GM12878 (cell line): Measurements from ENCODE around the gene PRUNE2. TPM values are rescaled to one million over a fixed set of nuclear protein-coding genes. Genes with fewer than 3 reads are reported as not detected.

Source experiments
- ATAC-seq: fragments of 200-7000 bp; cut with Tn5 transposase; 3 replicates; pipeline ENCODE4 v1.9.1; 2020; ENCODE audit warnings: mild to moderate bottlenecking, moderate library complexity
- BruUV-seq: library from RNA; stranded (reverse); fragments of 400-500 nt; replicated peaks from 2 replicates; lab custom pipeline; 2021; lab: Mats Ljungman, UMichigan
- CTCF ChIA-PET: fragments of 300-600 bp; sonication (Branson Sonifier 250); formaldehyde crosslinking; extraction: SDS; loops from one replicate; lab custom pipeline; 2021; ENCODE audit warnings: inconsistent platforms; lab: Yijun Ruan, JAX
- POLR2A ChIA-PET: fragments of 350-600 bp; formaldehyde crosslinking; extraction: SDS; loops from one replicate; lab custom pipeline; 2021; ENCODE audit warnings: inconsistent platforms; lab: Charles Lee
- RAD21 ChIA-PET: fragments of 300-600 bp; sonication (Branson Sonifier 250); formaldehyde crosslinking; loops from one replicate; lab custom pipeline; 2023; ENCODE audit warnings: antibody characterized with exemption; ENCODE audit not compliant: unreplicated experiment; lab: Charles Lee
- SMC1A ChIA-PET: fragments of 300-600 bp; sonication (Branson Sonifier 250); formaldehyde crosslinking; loops from one replicate; lab custom pipeline; 2023; ENCODE audit not compliant: unreplicated experiment, uncharacterized antibody; lab: Charles Lee
- DNase-seq: peaks from one replicate; pipeline ENCODE4 v3.0.0-alpha.2; 2011; ENCODE audit warnings: low read depth, low spot score
- FAIRE-seq: peaks from 3 replicates; lab custom pipeline; 2011; peaks lifted over from hg19 to GRCh38; lab: Jason Lieb, UNC
- H2AFZ ChIP-seq: 2 replicates; pipeline ENCODE4 v1.6.0; 2011; ENCODE audit warnings: low read depth, low read length, control low read depth; ENCODE audit not compliant: control insufficient read depth
- H3K27ac ChIP-seq: 2 replicates; pipeline ENCODE4 v1.5.1; 2011; ENCODE audit warnings: control low read depth; ENCODE audit not compliant: control insufficient read depth, insufficient read depth
- H3K27me3 ChIP-seq, 2 experiments: replicated peaks in 1 of 2; 2 replicates each; pipeline versions ENCODE4 v1.6.0 to v1.6.1; 2011; ENCODE audit warnings: low read length in 1 of 2; ENCODE audit not compliant: control insufficient read depth in 2 of 2, insufficient read depth in 2 of 2
- H3K36me3 ChIP-seq, 2 experiments: 2 replicates each; pipeline ENCODE4 v1.5.1; 2011; ENCODE audit warnings: low read length in 1 of 2; ENCODE audit not compliant: control insufficient read depth in 2 of 2, insufficient read depth in 2 of 2
- H3K4me1 ChIP-seq: 2 replicates; pipeline ENCODE4 v1.6.1; 2011; ENCODE audit warnings: mild to moderate bottlenecking, low read length, moderate library complexity, mixed read lengths; ENCODE audit not compliant: control insufficient read depth, insufficient read depth
- H3K4me2 ChIP-seq: 2 replicates; pipeline ENCODE4 v1.6.0; 2011; ENCODE audit warnings: control low read depth; ENCODE audit not compliant: control insufficient read depth, insufficient read depth
- H3K4me3 ChIP-seq: fragments of 200-600 bp; sonication (generic); 2 replicates; pipeline ENCODE4 v1.5.1; 2016
- H3K79me2 ChIP-seq: 2 replicates; pipeline ENCODE4 v1.6.0; 2011; ENCODE audit warnings: low read length; ENCODE audit not compliant: control insufficient read depth, insufficient read depth
- H3K9ac ChIP-seq: 2 replicates; pipeline ENCODE4 v1.8.0; 2011; ENCODE audit warnings: low read length, control low read depth, mixed read lengths; ENCODE audit not compliant: control insufficient read depth, insufficient read depth
- H3K9me3 ChIP-seq: replicated peaks from 3 replicates; pipeline ENCODE4 v1.5.1; 2011; ENCODE audit warnings: mild to moderate bottlenecking, low read length; ENCODE audit not compliant: control insufficient read depth, insufficient read depth
- H4K20me1 ChIP-seq: 2 replicates; pipeline ENCODE4 v1.6.0; 2011; ENCODE audit not compliant: control insufficient read depth, insufficient read depth
- BCLAF1 ChIP-seq: fragments of 450-650 bp; IDR thresholded peaks from 2 replicates; pipeline ENCODE4 v1.6.1; 2017; ENCODE audit warnings: antibody characterized with exemption, mild to moderate bottlenecking, moderate library complexity
- BHLHE40 ChIP-seq, 2 experiments: fragments of 450-650 bp in 1 of 2; IDR thresholded peaks; 2 replicates each; pipeline ENCODE4 v1.6.1; 2011 to 2017; ENCODE audit warnings: low read depth in 2 of 2, borderline replicate concordance in 1 of 2, improper control_type of control experiment in 1 of 2, low read length in 1 of 2, mild to moderate bottlenecking in 1 of 2
- DPF2 ChIP-seq: fragments of 450-650 bp; IDR thresholded peaks from 2 replicates; pipeline ENCODE4 v1.6.1; 2017; ENCODE audit warnings: mild to moderate bottlenecking
- FOXK2 ChIP-seq: fragments of 450-650 bp; IDR thresholded peaks from 2 replicates; pipeline ENCODE4 v1.6.1; 2017; ENCODE audit warnings: mild to moderate bottlenecking, moderate library complexity
- IKZF1 ChIP-seq: fragments of 450-650 bp; conservative IDR thresholded peaks from 2 replicates; pipeline ENCODE4 v1.6.1; 2017; ENCODE audit warnings: antibody characterized with exemption, mild to moderate bottlenecking
- LARP7 ChIP-seq: fragments of 450-650 bp; IDR thresholded peaks from 2 replicates; pipeline ENCODE4 v1.6.1; 2017; ENCODE audit warnings: mild to moderate bottlenecking
- MXI1 ChIP-seq: fragments of 150-350 bp; IDR thresholded peaks from 2 replicates; pipeline ENCODE4 v1.6.1; 2011; ENCODE audit warnings: low read depth, mild to moderate bottlenecking, inconsistent platforms, low read length, improper control_type of control experiment
- NR2C1 ChIP-seq: fragments of 450-650 bp; IDR thresholded peaks from 2 replicates; pipeline ENCODE4 v1.6.1; 2017; ENCODE audit warnings: antibody characterized with exemption, mild to moderate bottlenecking, moderate library complexity
- NRF1 ChIP-seq: conservative IDR thresholded peaks from 2 replicates; pipeline ENCODE4 v1.6.1; 2011; ENCODE audit warnings: mild to moderate bottlenecking, low read depth, low read length, improper control_type of control experiment
- POLR2A ChIP-seq: IDR thresholded peaks from 2 replicates; pipeline ENCODE4 v1.6.1; 2011; ENCODE audit warnings: low read depth, mild to moderate bottlenecking, low read length
- SMAD1 ChIP-seq: fragments of 450-650 bp; IDR thresholded peaks from 2 replicates; pipeline ENCODE4 v1.6.1; 2018; ENCODE audit warnings: mild to moderate bottlenecking, low read depth; ENCODE audit not compliant: partially characterized antibody
- SMARCA5 ChIP-seq: fragments of 450-650 bp; IDR thresholded peaks from 2 replicates; pipeline ENCODE4 v1.6.1; 2017; ENCODE audit warnings: mild to moderate bottlenecking
- ZBED1 ChIP-seq: IDR thresholded peaks from 2 replicates; pipeline ENCODE4 v1.6.1; 2016; ENCODE audit warnings: borderline replicate concordance
- ZNF217 ChIP-seq: fragments of 450-650 bp; IDR thresholded peaks from 2 replicates; pipeline ENCODE4 v1.6.1; 2017; ENCODE audit warnings: antibody characterized with exemption, mild to moderate bottlenecking
- WGBS: methylation state at CpG from one replicate; pipeline ENCODE4 v1.1.6; 2016; ENCODE audit warnings: low lambda C conversion rate; ENCODE audit not compliant: insufficient replicate concordance, insufficient coverage; ENCODE audit errors: missing lambda C conversion rate; 5-methylcytosine and 5-hydroxymethylcytosine counted together
- in situ Hi-C: fragments of 300-500 bp; cut with MboI; formaldehyde crosslinking; loops from 9 replicates; pipeline ENCODE4 v1.14.3; 2018; ENCODE audit warnings: mixed read lengths
- intact Hi-C: fragments of 100-400 bp; cut with micrococcal nuclease; formaldehyde crosslinking; loops from one replicate; pipeline ENCODE4 v1.14.2; 2022; ENCODE audit not compliant: unreplicated experiment
- polyA plus RNA-seq, 11 experiments: library from polyadenylated mRNA; depleted of rRNA in 4 of 11; unstranded in 6 of 11; stranded (reverse) in 5 of 11; fragments of >200 nt; fragmentation: Nextera tagmentation in 4 of 11; fragmentation: Illumina TruSeq in 1 of 11; extraction: Ambion mirVana in 4 of 11; extraction: Trizol in 1 of 11; gene quantifications; 1 replicate in 1 of 11; 2 replicates in 10 of 11; pipeline versions ENCODE4 v1.2.1 to v1.2.3, GENCODE V29; 2011 to 2016; ENCODE audit warnings: inconsistent platforms in 2 of 11, missing spikeins in 2 of 11, low read depth in 1 of 11
- total RNA-seq, 4 experiments: library from RNA; depleted of rRNA in 3 of 4; stranded (reverse); fragments of >200 nt in 3 of 4; fragmentation: Illumina TruSeq in 1 of 4; extraction: Trizol in 1 of 4; gene quantifications; 2 replicates each; pipeline versions ENCODE4 v1.2.1 to v1.2.3, GENCODE V29; 2013 to 2021

The PRUNE2 gene
- total and polyA plus RNA-seq, 10 of the 15 experiments (the other 5 are each of a cell fraction or from before 2014, with no cell fraction given): 0.07 to 0.63 (median 0.25) TPM

GRCh38 chr9:76803762-76804161, 102.2 kb downstream of the PRUNE2 start:
- no peaks in the 10 kb centered on the region for H3K9me3 ChIP-seq
- no peak for TF ChIP-seq ZBED1
- no peak for TF ChIP-seq LARP7
- TF ChIP-seq DPF2: no peak
- TF ChIP-seq SMAD1: no peak
- TF ChIP-seq BHLHE40 (IDR thresholded peaks at IDR 0.05; ENCODE audit: borderline replicate concordance in 1 of 2, low read depth in 2 of 2, low read length in 1 of 2): no peak
- no peak for TF ChIP-seq IKZF1
- TF ChIP-seq NRF1: no peak
- no peak for TF ChIP-seq BCLAF1
- no peak for TF ChIP-seq MXI1
- TF ChIP-seq ZNF217: no peak
- TF ChIP-seq NR2C1: no peak
- no peak for TF ChIP-seq POLR2A
- TF ChIP-seq SMARCA5: no peak
- TF ChIP-seq FOXK2: no peak
- H3K27ac ChIP-seq: no peak overlapping the region
- H3K4me2 ChIP-seq: no peak overlapping the region
- no peak overlapping the region for H3K9ac ChIP-seq
- CTCF ChIA-PET: no interaction called here
- no peak for FAIRE-seq
- WGBS: 69% methylated on average over 7 of the region's 7 CpGs
- no peaks in the 10 kb centered on the region for H3K36me3 ChIP-seq
- no peak for DNase-seq
- no peaks in the 10 kb centered on the region for H3K27me3 ChIP-seq
- H3K79me2 ChIP-seq: no peaks in the 10 kb centered on the region
- SMC1A ChIA-PET: no interaction called here
- no peaks in the 10 kb centered on the region for H3K4me1 ChIP-seq
- H4K20me1 ChIP-seq: no peaks in the 10 kb centered on the region
- POLR2A ChIA-PET: no interaction called here
- H2AFZ ChIP-seq: no peak overlapping the region
- RAD21 ChIA-PET: no interaction called here
- intact Hi-C loops (no loop called here), in situ Hi-C loops (loop anchor here (10.0 to 25.0 kb wide), 2 partner anchors 181 to 359 kb away; no protein-coding TSS in a partner anchor)
- BruUV-seq: no TSS peak
- H3K4me3 ChIP-seq: no peak overlapping the region
- ATAC-seq: no peak
